ENCODE data around the gene SBF1.
"Not testable (repeated sequence)": the region's sequence is repeated elsewhere in the genome, so short reads cannot be mapped to it uniquely, and the experiment has no call there.

SBF1 gene

GRCh38 chr22:50432131-50432876 lies 42.5 kb downstream of the SBF1 start:
- no peak for DNase-seq (ENCODE audit: low spot score)

DNA sequence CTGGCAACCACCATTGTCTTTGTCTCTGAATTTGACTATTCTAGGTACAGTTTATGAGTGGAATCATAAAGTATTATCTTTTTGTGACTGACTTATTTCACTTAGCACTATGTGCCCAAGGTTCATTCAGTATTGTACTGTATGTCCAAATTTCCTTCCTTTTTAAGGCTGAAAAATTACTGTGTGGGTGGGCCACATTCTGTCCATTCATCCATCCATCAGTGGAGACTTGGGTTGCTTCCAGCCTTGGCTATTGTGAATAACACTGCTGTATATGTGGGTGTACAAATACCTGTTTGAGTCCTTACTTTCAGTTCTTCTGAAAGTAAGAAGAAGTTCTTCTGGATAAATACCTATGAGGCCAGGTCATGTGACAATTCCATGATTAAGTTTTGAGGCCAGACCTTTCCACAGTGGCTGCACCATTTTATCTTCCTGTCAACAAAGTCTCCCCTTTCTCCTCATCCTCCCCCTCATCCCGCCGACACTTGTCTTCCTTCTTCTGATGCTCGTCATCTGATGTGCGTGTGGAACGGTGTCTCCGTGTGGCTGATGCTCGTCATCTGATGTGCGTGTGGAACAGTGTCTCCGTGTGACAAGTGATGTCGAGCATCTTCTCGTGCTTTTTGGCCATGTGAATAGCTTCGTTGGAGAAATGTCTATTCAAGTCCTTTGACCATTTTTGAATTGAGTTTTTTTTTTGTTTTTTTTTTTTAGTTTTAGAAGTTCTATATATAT lies 49.5 kb downstream of the SBF1 start:
- DNase-seq (ENCODE audit: low spot score) = no peak

DNA sequence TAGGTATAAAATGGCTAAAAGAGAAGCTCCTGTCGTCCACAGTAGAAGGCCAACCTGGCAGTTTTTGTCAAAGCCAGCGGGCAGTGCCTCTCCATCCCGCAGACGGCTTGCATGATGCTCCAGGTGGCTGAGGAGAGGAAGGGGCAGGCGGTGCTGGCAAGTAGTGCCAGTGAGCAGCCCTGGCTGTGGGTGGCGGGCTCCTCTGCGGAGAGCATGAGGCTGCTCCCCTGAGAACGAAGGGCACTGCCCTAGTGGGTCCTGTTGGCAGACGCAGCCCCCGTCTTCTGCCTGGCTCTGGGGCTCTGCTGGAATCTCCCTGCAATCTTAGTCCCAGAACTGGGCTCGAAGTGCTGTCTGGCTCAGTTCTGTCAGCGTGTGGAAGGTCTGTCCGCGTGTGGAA lies 50.9 kb downstream of the SBF1 start:
- DNase-seq (ENCODE audit: low spot score) = no peak

GRCh38 chr22:50422961-50423815 lies 51.6 kb downstream of the SBF1 start:
- DNase-seq (ENCODE audit: low spot score) = no peak

DNA sequence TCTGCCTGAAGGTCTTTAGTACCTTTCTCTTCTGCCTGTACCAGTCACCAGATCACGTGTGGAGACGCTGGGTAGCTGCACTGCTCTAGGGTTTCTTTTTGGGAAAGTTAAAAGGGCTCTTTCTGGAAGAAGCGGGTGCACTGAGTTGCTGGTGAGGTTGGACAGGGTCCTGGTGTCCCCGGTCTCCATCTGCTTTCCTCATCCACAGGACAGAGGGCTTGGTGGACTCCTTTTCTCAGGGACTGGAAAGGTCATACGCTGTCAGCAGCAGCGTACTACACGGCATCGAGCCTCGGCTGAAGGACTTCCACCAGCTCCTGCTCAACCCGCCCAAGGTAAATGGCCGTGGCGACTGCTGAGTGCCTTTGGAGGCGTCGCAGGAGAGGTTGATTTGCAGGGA lies 52.8 kb downstream of the SBF1 start:
- no peak for DNase-seq (ENCODE audit: low spot score)

DNA sequence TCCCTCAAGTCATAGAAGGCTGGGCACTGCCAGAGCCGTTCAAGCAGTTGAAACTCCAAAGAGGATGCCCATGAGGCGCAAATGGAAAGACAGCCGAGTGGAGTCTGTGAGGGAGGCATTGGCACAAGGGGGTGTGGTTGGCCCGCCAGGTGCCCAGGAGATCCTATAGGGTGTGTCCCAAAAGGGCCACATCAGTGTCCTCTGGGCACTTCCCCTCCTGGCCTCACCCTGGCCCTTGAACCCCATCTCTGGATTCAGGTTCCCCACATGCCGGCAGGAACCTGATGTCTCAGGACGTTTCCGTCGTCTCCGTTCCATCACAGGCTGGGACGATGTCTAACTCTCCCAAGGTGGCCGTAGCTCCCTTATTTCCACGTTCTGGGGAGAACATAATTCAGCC lies 54.3 kb downstream of the SBF1 start:
- DNase-seq (ENCODE audit: low spot score) = no peak

- no peak for DNase-seq (ENCODE audit: low spot score)
Observed at GRCh38 chr22:50420015-50420414, 54.8 kb downstream of the SBF1 start.

DNA sequence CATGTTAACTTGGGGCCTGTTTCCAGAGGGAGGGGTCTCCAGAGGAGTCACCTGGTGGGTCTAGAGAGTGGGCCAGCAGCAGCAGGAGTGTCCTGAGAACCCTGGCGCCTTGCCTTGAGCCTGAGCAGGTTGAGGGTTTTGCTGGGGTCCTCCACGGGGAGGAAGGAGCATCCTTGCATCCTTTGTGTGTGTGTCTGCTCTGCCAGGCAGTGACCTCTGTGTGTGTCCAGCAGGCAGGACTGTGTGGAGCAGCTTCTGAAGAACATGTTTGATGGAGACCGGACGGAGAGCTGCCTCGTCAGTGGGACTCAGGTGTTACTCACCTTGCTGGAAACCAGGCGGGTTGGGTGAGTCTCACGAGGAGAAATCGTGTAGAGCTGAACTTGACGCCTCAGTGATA lies 55.7 kb downstream of the SBF1 start:
- DNase-seq (ENCODE audit: low spot score) = no peak

- DNase-seq (ENCODE audit: low spot score) = peak; percentile 46
Observed at GRCh38 chr22:50418624-50419023, 56.2 kb downstream of the SBF1 start.

DNA sequence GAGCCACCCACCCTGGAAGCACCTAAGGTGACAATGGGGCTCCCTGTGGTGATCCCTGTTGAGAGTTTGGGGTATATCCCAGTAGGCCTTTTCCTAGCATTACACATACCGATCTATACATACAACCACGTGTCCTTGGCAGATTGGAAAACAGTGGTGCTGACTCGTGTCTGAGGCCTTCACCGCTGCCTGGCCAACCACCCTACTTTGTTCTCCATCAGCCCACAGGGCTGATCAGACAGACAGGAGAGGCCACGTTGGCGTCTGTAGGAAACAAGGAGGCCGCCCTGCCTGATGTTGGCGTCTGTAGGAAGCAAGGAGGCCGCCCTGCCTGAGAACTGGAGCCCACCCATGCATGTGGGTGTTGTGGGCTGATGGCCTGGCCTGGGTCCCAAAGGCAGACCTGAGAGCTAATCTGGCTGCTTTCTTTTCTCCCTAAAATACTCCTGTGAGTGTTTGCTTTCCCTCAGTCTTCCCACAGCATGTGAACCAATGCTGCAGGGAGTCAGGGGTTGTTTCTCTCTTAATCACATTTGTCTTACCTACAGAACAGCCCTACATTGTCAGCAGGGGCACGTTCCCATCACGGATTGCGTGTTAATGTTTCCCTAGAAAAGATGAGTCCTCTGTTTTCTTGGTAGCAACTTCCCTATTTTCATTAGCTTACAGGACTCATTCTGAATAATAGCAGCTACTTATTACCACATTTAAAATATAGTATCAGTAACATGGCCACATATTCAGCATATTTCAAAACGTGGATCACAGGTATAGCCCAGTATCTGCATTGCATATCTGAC lies 57.2 kb downstream of the SBF1 start:
- no peak for DNase-seq (ENCODE audit: low spot score)

DNA sequence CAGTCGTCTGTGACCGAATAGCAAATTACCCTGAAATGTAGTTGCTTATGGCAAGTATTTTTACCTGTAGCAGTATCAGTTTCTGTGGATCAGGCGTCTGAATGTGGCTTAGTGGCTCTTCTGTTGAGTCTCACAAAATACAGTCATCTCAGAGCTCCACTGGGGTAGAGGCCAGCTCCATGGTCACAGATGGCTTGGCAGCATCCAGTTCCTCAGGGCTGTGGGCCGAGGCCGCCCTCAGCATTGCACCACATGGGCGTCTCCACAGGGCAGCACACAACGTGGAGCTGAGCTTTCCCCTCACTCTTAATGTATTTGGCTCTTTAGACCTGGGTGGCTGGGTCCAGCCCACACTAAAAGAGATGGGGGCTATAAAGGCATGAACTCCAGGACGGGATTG lies 57.8 kb downstream of the SBF1 start:
- peak; percentile 94 for DNase-seq (ENCODE audit: low spot score)

DNA sequence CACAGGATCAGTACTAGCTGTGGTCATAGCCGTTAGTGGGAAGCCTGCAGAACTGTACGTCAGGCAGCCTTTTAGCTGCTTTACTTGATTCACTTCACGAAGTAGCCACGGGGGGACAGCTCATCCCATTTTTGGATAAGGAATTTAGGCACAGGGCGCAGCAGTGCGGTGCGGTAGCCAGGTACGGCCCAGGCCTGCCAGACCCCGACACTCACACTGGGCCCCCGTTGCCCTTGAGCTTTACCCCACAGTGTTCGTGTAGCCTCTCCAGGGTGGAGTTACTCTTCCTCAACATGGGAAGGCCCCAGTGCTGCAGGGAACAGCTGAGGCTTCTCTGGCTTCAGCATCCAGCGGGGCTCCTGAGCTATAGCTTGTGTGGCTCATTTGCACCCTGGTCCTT lies 59.4 kb downstream of the SBF1 start:
- no peak for DNase-seq (ENCODE audit: low spot score)

GRCh38 chr22:50414476-50415248 lies 60.2 kb downstream of the SBF1 start:
- DNase-seq (ENCODE audit: low spot score) = no peak

DNA sequence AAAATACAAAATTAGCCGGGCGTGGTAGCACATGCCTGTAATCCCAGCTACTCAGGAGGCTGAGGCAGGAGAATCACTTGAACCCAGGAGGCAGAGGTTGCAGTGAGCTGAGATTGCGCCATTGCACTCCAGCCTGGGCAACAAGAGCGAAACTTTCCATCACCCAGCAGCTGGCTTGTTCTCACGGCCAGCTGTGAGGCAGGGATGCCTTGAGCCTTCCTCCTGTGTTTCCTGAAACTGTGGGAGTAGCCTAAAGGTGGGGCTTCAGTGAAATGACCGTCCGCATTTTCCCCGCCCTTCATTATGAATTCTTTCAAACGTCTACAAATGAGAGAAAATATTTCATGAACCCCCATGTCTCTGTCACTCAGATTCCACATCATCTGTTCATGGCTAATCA lies 65.9 kb downstream of the SBF1 start:
- not testable (repeated sequence) for DNase-seq (ENCODE audit: low spot score)

DNA sequence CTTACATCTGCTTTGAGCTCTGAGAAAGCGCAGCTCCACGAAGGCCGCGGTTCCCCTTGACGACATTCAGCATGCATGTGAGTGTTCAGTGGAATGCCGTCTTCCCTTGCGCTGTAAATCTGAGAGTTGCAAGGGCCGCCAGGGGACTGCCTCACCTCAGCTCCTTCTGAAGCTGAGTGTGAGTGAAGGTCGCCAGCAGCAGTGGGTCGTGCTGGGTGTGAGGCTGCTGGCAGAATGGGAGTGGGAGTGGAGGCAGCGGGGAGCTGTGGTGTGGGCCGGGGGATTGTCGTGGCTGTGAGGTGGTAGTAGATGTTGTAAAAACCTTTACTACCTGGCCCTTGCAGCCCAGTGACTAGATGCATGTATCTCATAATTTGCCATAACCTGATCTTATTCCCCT lies 66.5 kb downstream of the SBF1 start:
- DNase-seq (ENCODE audit: low spot score) = no peak

DNA sequence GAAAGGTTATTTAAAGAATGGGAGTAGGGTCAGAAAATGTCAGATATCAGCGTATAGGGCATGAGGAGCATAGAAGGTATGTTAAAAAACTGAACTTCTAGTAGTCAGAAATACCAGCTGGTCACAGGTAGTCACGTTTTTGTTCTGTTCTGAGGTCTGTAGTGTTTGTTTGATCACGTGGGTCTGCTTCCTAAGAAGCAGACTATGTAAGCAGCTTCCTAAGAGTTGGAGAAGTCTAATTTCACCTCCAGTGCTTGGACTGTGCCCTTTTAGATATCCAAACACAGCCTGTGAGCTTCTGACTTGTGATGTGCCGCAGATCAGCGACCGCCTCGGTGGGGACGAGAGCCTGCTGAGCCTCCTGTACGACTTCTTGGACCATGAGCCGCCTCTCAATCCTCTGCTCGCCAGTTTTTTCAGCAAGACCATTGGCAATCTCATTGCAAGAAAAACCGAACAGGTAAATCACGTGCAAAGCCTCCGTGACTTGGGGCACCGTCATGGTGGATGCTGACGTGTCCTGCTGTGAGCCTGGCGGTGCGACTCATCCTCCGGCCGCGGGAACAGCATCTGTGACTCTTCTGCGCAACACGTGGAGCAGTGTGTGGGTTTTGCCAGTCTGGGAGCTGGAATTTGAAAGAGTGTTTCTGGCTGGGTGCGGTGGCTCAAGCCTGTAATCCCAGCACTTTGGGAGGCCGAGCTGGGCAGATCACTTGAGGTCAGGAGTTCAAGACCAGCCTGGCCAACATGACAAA lies 68.2 kb downstream of the SBF1 start:
- peak; percentile 48 for DNase-seq (ENCODE audit: low spot score)

DNA sequence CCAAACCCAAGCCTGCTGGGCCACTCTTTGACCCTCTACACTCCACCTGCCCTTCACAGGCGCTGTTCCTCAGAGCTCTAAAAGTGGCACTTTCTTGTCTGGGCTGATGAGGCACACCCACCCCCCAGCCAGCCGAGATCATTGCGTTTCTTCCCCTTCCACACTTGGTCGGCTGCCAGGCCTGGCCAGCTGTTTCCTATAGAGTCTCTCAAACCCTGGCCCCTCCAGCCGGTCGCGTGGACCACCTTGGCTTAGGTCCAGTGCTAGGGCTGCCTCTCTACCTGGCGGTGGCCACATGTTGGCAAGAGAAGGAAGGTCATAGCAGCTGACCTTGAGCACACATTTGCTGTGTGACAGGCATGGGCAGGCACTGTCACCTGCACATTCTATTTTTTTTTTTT lies 71.1 kb downstream of the SBF1 start:
- no peak for DNase-seq (ENCODE audit: low spot score)

- no peak for DNase-seq (ENCODE audit: low spot score)
Observed at GRCh38 chr22:50401907-50402306, 72.9 kb downstream of the SBF1 start.

GRCh38 chr22:50400931-50401330 lies 73.9 kb downstream of the SBF1 start:
- DNase-seq (ENCODE audit: low spot score) = no peak

- DNase-seq (ENCODE audit: low spot score) = no peak
Observed at GRCh38 chr22:50400406-50400805, 74.4 kb downstream of the SBF1 start.
